Neuronal stem cell (in vitro differentiated cells): Measurements from ENCODE around the gene CNIH3.

Experiments
- DNase-seq: peaks from one replicate; pipeline ENCODE4 v3.0.0-alpha.2; 2013; ENCODE audit warnings: low spot score
- H2AFZ ChIP-seq: one replicate; pipeline ENCODE4 v1.6.1; 2013; ENCODE audit warnings: mild to moderate bottlenecking, low read length, inconsistent platforms
- H2AK5ac ChIP-seq: 2 replicates; pipeline ENCODE4 v1.6.1; 2013; ENCODE audit warnings: low read depth, mild to moderate bottlenecking, inconsistent platforms, low read length, moderate library complexity, mixed read lengths
- H2BK120ac ChIP-seq: 2 replicates; pipeline ENCODE4 v1.6.1; 2013; ENCODE audit warnings: low read depth, mild to moderate bottlenecking, inconsistent platforms, low read length, moderate library complexity, mixed read lengths
- H2BK12ac ChIP-seq: one replicate; pipeline ENCODE4 v1.6.1; 2013; ENCODE audit warnings: low read length, inconsistent platforms
- H2BK15ac ChIP-seq: 2 replicates; pipeline ENCODE4 v1.6.1; 2013; ENCODE audit warnings: mild to moderate bottlenecking, low read length, inconsistent platforms, mixed read lengths
- H2BK5ac ChIP-seq: one replicate; pipeline ENCODE4 v1.6.1; 2013; ENCODE audit warnings: inconsistent platforms, mild to moderate bottlenecking, low read length, moderate library complexity
- H3K14ac ChIP-seq: one replicate; pipeline ENCODE4 v1.6.1; 2013; ENCODE audit warnings: low read length, inconsistent platforms
- H3K18ac ChIP-seq: 2 replicates; pipeline ENCODE4 v1.6.1; 2013; ENCODE audit warnings: low read length, inconsistent platforms
- H3K23ac ChIP-seq: 2 replicates; pipeline ENCODE4 v1.6.1; 2013; ENCODE audit warnings: low read depth, mild to moderate bottlenecking, mixed read lengths, low read length, inconsistent platforms; ENCODE audit not compliant: poor library complexity
- H3K27ac ChIP-seq: replicated peaks from 3 replicates; pipeline ENCODE4 v1.5.1; 2013; ENCODE audit warnings: low read length, inconsistent platforms
- H3K27me3 ChIP-seq, 3 experiments: 2 replicates each; pipeline ENCODE4 v1.6.1; 2013; ENCODE audit warnings: low read length in 3 of 3, mild to moderate bottlenecking in 2 of 3, inconsistent platforms in 1 of 3, low read depth in 1 of 3, mixed read lengths in 1 of 3, moderate library complexity in 1 of 3; ENCODE audit not compliant: control insufficient read depth in 3 of 3, insufficient read depth in 3 of 3
- H3K36me3 ChIP-seq, 2 donors: replicated peaks in 1 of 2; 2 replicates each; pipeline ENCODE4 v1.6.1; 2013; ENCODE audit warnings: low read length in 2 of 2; ENCODE audit not compliant: control insufficient read depth in 2 of 2, insufficient read depth in 2 of 2
- H3K4ac ChIP-seq: 2 replicates; pipeline ENCODE4 v1.6.1; 2013; ENCODE audit warnings: inconsistent platforms, mild to moderate bottlenecking, low read length, moderate library complexity
- H3K4me1 ChIP-seq, 2 donors: 1 replicate in 1 of 2; 2 replicates in 1 of 2; pipeline ENCODE4 v1.6.1; 2013; ENCODE audit warnings: low read length in 2 of 2, low read depth in 1 of 2; ENCODE audit not compliant: control insufficient read depth in 2 of 2, insufficient read depth in 1 of 2
- H3K4me2 ChIP-seq: one replicate; pipeline ENCODE4 v1.6.1; 2013; ENCODE audit warnings: mild to moderate bottlenecking, low read length, inconsistent platforms; ENCODE audit not compliant: insufficient read depth, poor library complexity, severe bottlenecking
- H3K4me3 ChIP-seq, 2 donors: 2 replicates each; pipeline ENCODE4 v1.5.1; 2013; ENCODE audit warnings: low read length in 2 of 2, mild to moderate bottlenecking in 2 of 2, inconsistent platforms in 1 of 2, moderate library complexity in 1 of 2
- H3K79me1 ChIP-seq: one replicate; pipeline ENCODE4 v1.6.1; 2013; ENCODE audit warnings: low read depth, mild to moderate bottlenecking, inconsistent platforms, low read length, moderate library complexity
- H3K9ac ChIP-seq: one replicate; pipeline ENCODE4 v1.6.1; 2013; ENCODE audit warnings: mild to moderate bottlenecking, low read depth, low read length, inconsistent platforms; ENCODE audit not compliant: poor library complexity
- H3K9me3 ChIP-seq, 2 donors: replicated peaks in 1 of 2; 2 replicates each; pipeline versions ENCODE3 to v1.6.1; 2013; ENCODE audit warnings: low read length in 2 of 2, mild to moderate bottlenecking in 2 of 2, inconsistent platforms in 1 of 2, low read depth in 1 of 2, mixed read lengths in 1 of 2, moderate library complexity in 1 of 2; ENCODE audit not compliant: control insufficient read depth in 2 of 2, insufficient read depth in 1 of 2
- H4K8ac ChIP-seq: one replicate; pipeline ENCODE4 v1.6.1; 2013; ENCODE audit warnings: low read depth, mild to moderate bottlenecking, inconsistent platforms, low read length, moderate library complexity
- H4K91ac ChIP-seq: one replicate; pipeline ENCODE4 v1.6.1; 2013; ENCODE audit warnings: low read length, low read depth, mild to moderate bottlenecking, inconsistent platforms; ENCODE audit not compliant: poor library complexity
- WGBS, 2 donors: extraction: QIAGEN DNeasy Blood & Tissue Kit; methylation state at CpG; one replicate each; pipeline ENCODE4 v1.1.7; 2013; ENCODE audit warnings: missing lambda C conversion rate in 2 of 2, mixed read lengths in 1 of 2; ENCODE audit not compliant: insufficient read length in 2 of 2, insufficient replicate concordance in 1 of 2; ENCODE audit errors: extremely low coverage in 2 of 2; 5-methylcytosine and 5-hydroxymethylcytosine counted together

CNIH3 gene

DNA sequence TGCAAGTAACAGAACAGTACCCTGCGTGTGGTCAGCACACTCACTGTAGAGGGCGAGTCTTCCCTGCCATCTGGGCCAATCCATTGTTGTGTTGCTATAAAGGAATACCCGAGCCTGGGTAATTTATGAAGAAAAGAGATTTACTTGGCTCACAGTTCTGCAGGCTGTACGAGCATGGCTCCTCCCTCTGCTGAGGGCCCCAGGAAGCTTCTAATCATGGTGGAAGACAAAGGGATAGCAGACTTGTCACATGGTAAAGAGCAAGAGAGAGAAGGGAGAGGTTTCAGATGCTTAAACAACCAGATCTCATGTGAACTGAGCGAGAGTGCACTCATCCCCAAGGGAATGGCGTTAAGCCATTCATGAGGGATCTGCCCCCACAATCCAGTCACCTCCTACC lies 126.2 kb downstream of the CNIH3 start:
- Histone ChIP-seq H4K8ac (no peak overlapping the region), H3K27me3 (no peaks in the 10 kb centered on the region), H2BK12ac (no peak overlapping the region), H3K4me3 (no peak overlapping the region), H2BK15ac (no peak overlapping the region), H2AK5ac (no peak overlapping the region), H2BK120ac (no peak overlapping the region), H2AFZ (no peak overlapping the region), H3K18ac (no peak overlapping the region), H3K4me2 (no peak overlapping the region), H3K4me1 (no peaks in the 10 kb centered on the region), H2BK5ac (no peak overlapping the region), H4K91ac (no peak overlapping the region), H3K9ac (no peak overlapping the region), H3K14ac (no peak overlapping the region), H3K79me1 (no peaks in the 10 kb centered on the region), H3K27ac (no peak overlapping the region), H3K4ac (no peak overlapping the region), H3K9me3 (no peaks in the 10 kb centered on the region), H3K23ac (no peak overlapping the region), H3K36me3 (no peaks in the 10 kb centered on the region)
- DNase-seq, result no peak
- no CpG with 5 or more reads among the region's 6 CpGs for WGBS, 2 donors

DNA sequence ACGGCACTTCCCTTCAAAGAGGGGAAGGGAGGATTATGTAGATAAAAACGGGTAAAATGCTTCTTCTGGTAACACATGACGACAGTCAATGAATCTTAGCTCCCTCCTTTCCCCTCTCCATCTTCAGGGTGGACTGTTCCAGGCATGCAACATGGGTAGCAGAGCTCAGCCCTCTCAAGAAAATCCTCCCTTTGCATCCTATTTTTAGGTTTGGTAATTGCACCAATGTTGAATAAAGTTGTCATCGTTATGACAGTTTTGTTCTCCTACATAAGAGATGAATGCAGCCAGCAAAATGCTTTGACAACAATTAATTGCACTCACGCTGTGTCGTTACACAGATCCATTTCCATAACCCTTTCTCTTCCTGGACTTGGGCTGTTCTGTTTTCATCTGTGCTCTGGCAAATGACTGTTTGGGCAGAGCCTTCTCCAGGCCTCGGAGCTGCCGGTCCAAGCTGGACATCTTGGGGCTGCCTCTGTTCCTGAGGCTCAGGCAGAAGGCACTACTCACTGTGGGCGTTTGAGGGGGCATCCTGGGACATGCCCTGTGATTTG lies 127.6 kb downstream of the CNIH3 start:
- Histone ChIP-seq H4K91ac (no peak overlapping the region), H3K9ac (no peak overlapping the region), H3K27me3 (no peaks in the 10 kb centered on the region), H3K18ac (peak overlapping the region; percentile 73), H3K79me1 (no peaks in the 10 kb centered on the region), H3K23ac (no peak overlapping the region), H3K4me3 (no peak overlapping the region), H2AFZ (no peak overlapping the region), H2AK5ac (no peak overlapping the region), H2BK120ac (no peak overlapping the region), H2BK5ac (no peak overlapping the region), H3K4me2 (no peak overlapping the region), H3K36me3 (no peaks in the 10 kb centered on the region), H3K27ac (no peak overlapping the region), H3K4ac (no peak overlapping the region), H2BK15ac (no peak overlapping the region), H2BK12ac (no peak overlapping the region), H3K4me1 (no peaks in the 10 kb centered on the region), H3K14ac (no peak overlapping the region), H4K8ac (no peak overlapping the region), H3K9me3 (no peaks in the 10 kb centered on the region)
- no peak for DNase-seq
- WGBS, 2 donors, result no CpG with 5 or more reads among the region's 9 CpGs

DNA sequence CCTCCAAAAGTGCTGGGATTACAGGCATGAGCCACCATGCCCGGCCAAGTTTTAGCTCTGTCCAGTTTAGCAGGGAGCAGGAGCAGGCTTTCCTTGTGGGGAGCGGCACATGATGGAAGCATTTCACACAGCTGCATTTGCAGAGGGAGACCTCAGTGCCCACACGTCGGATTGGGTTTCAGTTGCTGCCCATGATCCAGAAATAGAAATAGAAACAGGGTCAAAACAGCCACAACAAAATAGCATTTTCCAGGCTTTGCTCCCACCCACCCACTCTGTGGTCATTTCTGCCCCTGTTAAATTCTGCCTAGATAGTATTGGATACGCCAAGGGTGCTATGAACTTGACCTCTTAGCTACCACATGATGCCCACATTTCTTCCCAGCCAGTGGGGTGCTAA lies 128.4 kb downstream of the CNIH3 start:
- Histone ChIP-seq H2AFZ (no peak overlapping the region), H2BK120ac (no peak overlapping the region), H4K8ac (no peak overlapping the region), H3K18ac (no peak overlapping the region), H3K9ac (no peak overlapping the region), H3K36me3 (no peaks in the 10 kb centered on the region), H3K4me1 (no peaks in the 10 kb centered on the region), H3K79me1 (no peaks in the 10 kb centered on the region), H3K4ac (no peak overlapping the region), H3K9me3 (no peaks in the 10 kb centered on the region), H2BK15ac (no peak overlapping the region), H3K27ac (no peak overlapping the region), H3K14ac (no peak overlapping the region), H3K4me2 (no peak overlapping the region), H2AK5ac (no peak overlapping the region), H2BK12ac (no peak overlapping the region), H3K4me3 (no peak overlapping the region), H2BK5ac (no peak overlapping the region), H3K23ac (no peak overlapping the region), H3K27me3 (no peaks in the 10 kb centered on the region), H4K91ac (no peak overlapping the region)
- DNase-seq, result no peak
- WGBS, 2 donors, result no CpG with 5 or more reads among the region's 5 CpGs

DNA sequence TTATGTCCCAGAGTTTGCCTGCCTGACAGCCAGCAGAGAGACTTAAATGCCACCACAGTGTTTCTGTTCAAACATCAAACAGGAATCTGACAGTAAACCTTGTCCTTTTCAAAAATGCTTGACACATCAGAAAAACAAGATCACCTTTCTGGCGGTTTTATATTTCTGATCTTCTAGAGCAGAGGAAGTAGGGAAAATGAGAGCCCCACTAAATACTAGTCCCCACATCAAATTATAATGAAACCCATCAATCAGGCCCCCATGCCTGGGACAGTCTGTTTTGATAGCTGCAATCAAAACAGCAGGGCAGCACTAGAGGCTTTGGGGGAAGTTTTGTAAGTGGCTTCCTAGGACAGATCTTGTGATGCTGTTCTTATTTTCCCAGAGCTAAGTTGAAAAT lies 129.3 kb downstream of the CNIH3 start:
- Histone ChIP-seq H2AK5ac (no peak overlapping the region), H3K4me1 (no peaks in the 10 kb centered on the region), H3K79me1 (no peaks in the 10 kb centered on the region), H3K4me3 (no peak overlapping the region), H3K9me3 (no peaks in the 10 kb centered on the region), H2BK12ac (no peak overlapping the region), H2BK15ac (no peak overlapping the region), H3K27ac (no peak overlapping the region), H3K4ac (no peak overlapping the region), H3K14ac (no peak overlapping the region), H3K18ac (no peak overlapping the region), H3K9ac (no peak overlapping the region), H3K4me2 (no peak overlapping the region), H2BK5ac (no peak overlapping the region), H3K27me3 (no peaks in the 10 kb centered on the region), H2BK120ac (no peak overlapping the region), H3K23ac (no peak overlapping the region), H2AFZ (no peak overlapping the region), H4K91ac (no peak overlapping the region), H3K36me3 (no peaks in the 10 kb centered on the region), H4K8ac (no peak overlapping the region)
- DNase-seq, result no peak
- no CpG with 5 or more reads among the region's 1 CpG for WGBS, 2 donors
